ENCODE results near the gene MSMO1.

Gene MSMO1

GRCh38 chr4:165360985-165361670 is 33.7 kb downstream of the MSMO1 start:
- no peak for DNase-seq (ENCODE audit: low read depth, low spot score)

GRCh38 chr4:165361810-165362209 is 34.3 kb downstream of the MSMO1 start:
- no peak for DNase-seq (ENCODE audit: low read depth, low spot score)

GRCh38 chr4:165364452-165365080 is 37.1 kb downstream of the MSMO1 start:
- DNase-seq (ENCODE audit: low read depth, low spot score) = peak; percentile 60

- no peak for DNase-seq (ENCODE audit: low read depth, low spot score)
Observed at GRCh38 chr4:165367040-165367439, 39.6 kb downstream of the MSMO1 start.

GRCh38 chr4:165368114-165368513 is 40.6 kb downstream of the MSMO1 start:
- DNase-seq (ENCODE audit: low read depth, low spot score) = no peak

GRCh38 chr4:165368567-165368966 is 41.1 kb downstream of the MSMO1 start:
- no peak for DNase-seq (ENCODE audit: low read depth, low spot score)

GRCh38 chr4:165369522-165369921 is 42.1 kb downstream of the MSMO1 start:
- no peak for DNase-seq (ENCODE audit: low read depth, low spot score)

GRCh38 chr4:165370530-165370929 is 43.1 kb downstream of the MSMO1 start:
- no peak for DNase-seq (ENCODE audit: low read depth, low spot score)

GRCh38 chr4:165375465-165375864 is 48.0 kb downstream of the MSMO1 start:
- DNase-seq (ENCODE audit: low read depth, low spot score) = no peak

- no peak for DNase-seq (ENCODE audit: low read depth, low spot score)
Observed at GRCh38 chr4:165378398-165378744, 50.9 kb downstream of the MSMO1 start.

- peak; percentile 79 for DNase-seq (ENCODE audit: low read depth, low spot score)
Observed at GRCh38 chr4:165378745-165379677, 51.5 kb downstream of the MSMO1 start, which contains the start of gene CPE. Gene CPE, plus strand, starts transcription at chr4:165379008. Its CDS starts 214 bp downstream, at chr4:165379222.

GRCh38 chr4:165379678-165380064 is 52.2 kb downstream of the MSMO1 start:
- peak; percentile 60 for DNase-seq (ENCODE audit: low read depth, low spot score)

- no peak for DNase-seq (ENCODE audit: low read depth, low spot score)
Observed at GRCh38 chr4:165380805-165381204, 53.3 kb downstream of the MSMO1 start.

- peak; percentile 75 for DNase-seq (ENCODE audit: low read depth, low spot score)
Observed at GRCh38 chr4:165381821-165382373, 54.4 kb downstream of the MSMO1 start.

- no peak for DNase-seq (ENCODE audit: low read depth, low spot score)
Observed at GRCh38 chr4:165382640-165383039, 55.2 kb downstream of the MSMO1 start.

- DNase-seq (ENCODE audit: low read depth, low spot score) = no peak
Observed at GRCh38 chr4:165383591-165384073, 56.2 kb downstream of the MSMO1 start.

- DNase-seq (ENCODE audit: low read depth, low spot score) = no peak
Observed at GRCh38 chr4:165384186-165384585, 56.7 kb downstream of the MSMO1 start.

- no peak for DNase-seq (ENCODE audit: low read depth, low spot score)
Observed at GRCh38 chr4:165384598-165384997, 57.1 kb downstream of the MSMO1 start.

GRCh38 chr4:165385126-165385525 is 57.7 kb downstream of the MSMO1 start:
- DNase-seq (ENCODE audit: low read depth, low spot score) = no peak

- DNase-seq (ENCODE audit: low read depth, low spot score) = no peak
Observed at GRCh38 chr4:165386328-165386727, 58.9 kb downstream of the MSMO1 start.

GRCh38 chr4:165388756-165389155 is 61.3 kb downstream of the MSMO1 start:
- DNase-seq (ENCODE audit: low read depth, low spot score) = no peak
